ENCODE data around the gene CACNA1B. TPM values are rescaled to one million over a fixed set of nuclear protein-coding genes. Genes with fewer than 3 reads are reported as not detected.

Gene CACNA1B
- total RNA-seq, 4 donors from 2014 or later: 0.08 TPM; not detected in 2

GRCh38 chr9:137836831-137837241, 40.7 kb upstream of the CACNA1B start:
- Histone ChIP-seq H3K27me3 (no peaks in the 10 kb centered on the region), H3K9me3 (no peaks in the 10 kb centered on the region), H3K27ac (no peak overlapping the region), H3K4me1 (no peaks in the 10 kb centered on the region), H3K4me3 (no peak overlapping the region), H3K36me3 (peaks cover 60% of the 10 kb centered on the region)
- TF ChIP-seq POLR2AphosphoS5 (IDR thresholded peaks at IDR 0.05) (no peak), EP300 (IDR thresholded peaks at IDR 0.05) (no peak), POLR2A (IDR thresholded peaks at IDR 0.05) (no peak)
- no peak for DNase-seq (ENCODE audit: low spot score in 2 of 2)
- 87% methylated on average over 3 of the region's 12 CpGs for WGBS

- H3K27me3 ChIP-seq: no peaks in the 10 kb centered on the region
- DNase-seq (ENCODE audit: low spot score in 2 of 2): no peak
- no peak overlapping the region for H3K4me3 ChIP-seq
- TF ChIP-seq CTCF (IDR thresholded peaks at IDR 0.05): no peak
- TF ChIP-seq POLR2A (IDR thresholded peaks at IDR 0.05): no peak
- TF ChIP-seq EP300 (IDR thresholded peaks at IDR 0.05): no peak
- no peak for TF ChIP-seq POLR2AphosphoS5 (IDR thresholded peaks at IDR 0.05)
- no peaks in the 10 kb centered on the region for H3K9me3 ChIP-seq
- WGBS: 96% methylated on average over 9 of the region's 20 CpGs
- no peak overlapping the region for H3K27ac ChIP-seq
- H3K36me3 ChIP-seq: peaks cover 52% of the 10 kb centered on the region
- H3K4me1 ChIP-seq: no peaks in the 10 kb centered on the region
These were observed 40.0 kb upstream of the CACNA1B start for GRCh38 chr9:137837345-137838278.

- WGBS: 96% methylated on average over 10 of the region's 10 CpGs
- H3K4me1 ChIP-seq: no peaks in the 10 kb centered on the region
- H3K9me3 ChIP-seq: no peaks in the 10 kb centered on the region
- no peaks in the 10 kb centered on the region for H3K27me3 ChIP-seq
- no peak for DNase-seq (ENCODE audit: low spot score in 2 of 2)
- no peak overlapping the region for H3K27ac ChIP-seq
- no peak overlapping the region for H3K4me3 ChIP-seq
- peaks cover 42% of the 10 kb centered on the region for H3K36me3 ChIP-seq
- no peak for TF ChIP-seq POLR2A (IDR thresholded peaks at IDR 0.05)
- TF ChIP-seq CTCF (IDR thresholded peaks at IDR 0.05): no peak
- no peak for TF ChIP-seq POLR2AphosphoS5 (IDR thresholded peaks at IDR 0.05)
- no peak for TF ChIP-seq EP300 (IDR thresholded peaks at IDR 0.05)
These were observed 39.0 kb upstream of the CACNA1B start for GRCh38 chr9:137838576-137838975.

- H3K36me3 ChIP-seq: no peaks in the 10 kb centered on the region
- H3K27me3 ChIP-seq: no peaks in the 10 kb centered on the region
- no peak overlapping the region for H3K27ac ChIP-seq
- no peak for TF ChIP-seq CTCF (IDR thresholded peaks at IDR 0.05)
- TF ChIP-seq POLR2AphosphoS5 (IDR thresholded peaks at IDR 0.05): no peak
- TF ChIP-seq POLR2A (IDR thresholded peaks at IDR 0.05): no peak
- TF ChIP-seq EP300 (IDR thresholded peaks at IDR 0.05): no peak
- no peaks in the 10 kb centered on the region for H3K9me3 ChIP-seq
- 83% methylated on average over 9 of the region's 9 CpGs for WGBS
- no peak for DNase-seq (ENCODE audit: low spot score in 2 of 2)
- H3K4me1 ChIP-seq: no peaks in the 10 kb centered on the region
- no peak overlapping the region for H3K4me3 ChIP-seq
These were observed 34.2 kb upstream of the CACNA1B start for GRCh38 chr9:137843355-137843754.

- no peaks in the 10 kb centered on the region for H3K36me3 ChIP-seq
- H3K9me3 ChIP-seq: peaks cover 18% of the 10 kb centered on the region
- H3K27ac ChIP-seq: no peak overlapping the region
- no peak for DNase-seq (ENCODE audit: low spot score in 2 of 2)
- TF ChIP-seq POLR2A (IDR thresholded peaks at IDR 0.05) (no peak), CTCF (IDR thresholded peaks at IDR 0.05) (no peak), EP300 (IDR thresholded peaks at IDR 0.05) (no peak), POLR2AphosphoS5 (IDR thresholded peaks at IDR 0.05) (no peak)
- WGBS: 38% methylated on average over 5 of the region's 5 CpGs
- no peaks in the 10 kb centered on the region for H3K27me3 ChIP-seq
- H3K4me1 ChIP-seq: no peaks in the 10 kb centered on the region
- no peak overlapping the region for H3K4me3 ChIP-seq
These were observed 25.9 kb upstream of the CACNA1B start for GRCh38 chr9:137851516-137852267.

Measured in suprapubic skin (tissue), 4 donors.